DMS153 treated with DMSO at 0.1 percent for 48 hours (cell line): Measurements from ENCODE around the gene GRN.
"Not testable (repeated sequence)": the region's sequence is repeated elsewhere in the genome, so short reads cannot be mapped to it uniquely, and the experiment has no call there.

Experiments used
- DNase-seq: peaks from one replicate; lab custom pipeline; 2025; ENCODE audit not compliant: unreplicated experiment; lab: John Stamatoyannopoulos, UW

Gene GRN

GRCh38 chr17:44321246-44322120, 23.6 kb upstream of the GRN start:
- no peak for DNase-seq

- DNase-seq, result no peak
Observed at GRCh38 chr17:44322236-44322895, 22.7 kb upstream of the GRN start.

GRCh38 chr17:44323359-44324091, 21.6 kb upstream of the GRN start:
- no peak for DNase-seq

- no peak for DNase-seq
Observed at GRCh38 chr17:44324092-44324570, 21.0 kb upstream of the GRN start.

DNA sequence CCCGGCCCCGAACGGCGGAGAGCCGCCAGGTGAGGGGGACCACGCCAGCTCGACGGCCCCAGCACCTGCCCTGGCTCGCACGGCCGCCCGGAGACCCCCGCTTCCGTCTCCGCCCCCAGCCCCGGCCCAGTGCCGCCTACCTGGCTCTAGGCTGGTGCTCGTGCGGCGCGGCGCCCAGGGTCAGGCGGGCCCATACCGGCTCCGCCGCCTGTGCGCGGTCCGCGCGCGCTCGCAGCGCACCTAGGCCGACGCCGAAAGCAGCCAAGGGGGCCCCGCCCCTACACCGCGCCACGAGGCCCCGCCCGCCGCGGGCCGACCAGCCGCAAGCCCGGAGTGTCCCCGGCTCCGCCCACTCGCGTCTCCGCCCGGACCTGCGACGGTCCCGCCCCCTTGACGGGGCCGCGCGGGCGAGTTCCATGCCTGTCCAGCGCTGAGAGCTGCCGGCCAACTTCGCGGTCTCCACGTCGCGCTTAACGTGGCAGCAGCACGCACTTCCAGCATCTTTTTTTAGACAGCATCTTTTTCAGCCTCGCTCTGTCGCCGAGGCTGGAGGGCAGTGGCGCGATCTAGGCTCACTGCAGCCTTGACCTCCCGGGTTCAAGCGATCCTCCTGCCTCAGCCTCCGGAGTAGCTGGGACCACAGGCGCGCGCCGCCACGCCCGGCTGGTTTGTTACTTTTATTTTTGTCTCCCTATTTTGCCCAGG, 20.4 kb upstream of the GRN start, which contains the start of gene SLC25A39:
Gene SLC25A39 (minus strand): TSS at position 253 of the 705 bp plus-strand sequence. CDS start 1,261 bp downstream, outside the sequence.
- peak; percentile 61 for DNase-seq

GRCh38 chr17:44326861-44327444, 18.1 kb upstream of the GRN start:
- DNase-seq, result peak; percentile 80

DNA sequence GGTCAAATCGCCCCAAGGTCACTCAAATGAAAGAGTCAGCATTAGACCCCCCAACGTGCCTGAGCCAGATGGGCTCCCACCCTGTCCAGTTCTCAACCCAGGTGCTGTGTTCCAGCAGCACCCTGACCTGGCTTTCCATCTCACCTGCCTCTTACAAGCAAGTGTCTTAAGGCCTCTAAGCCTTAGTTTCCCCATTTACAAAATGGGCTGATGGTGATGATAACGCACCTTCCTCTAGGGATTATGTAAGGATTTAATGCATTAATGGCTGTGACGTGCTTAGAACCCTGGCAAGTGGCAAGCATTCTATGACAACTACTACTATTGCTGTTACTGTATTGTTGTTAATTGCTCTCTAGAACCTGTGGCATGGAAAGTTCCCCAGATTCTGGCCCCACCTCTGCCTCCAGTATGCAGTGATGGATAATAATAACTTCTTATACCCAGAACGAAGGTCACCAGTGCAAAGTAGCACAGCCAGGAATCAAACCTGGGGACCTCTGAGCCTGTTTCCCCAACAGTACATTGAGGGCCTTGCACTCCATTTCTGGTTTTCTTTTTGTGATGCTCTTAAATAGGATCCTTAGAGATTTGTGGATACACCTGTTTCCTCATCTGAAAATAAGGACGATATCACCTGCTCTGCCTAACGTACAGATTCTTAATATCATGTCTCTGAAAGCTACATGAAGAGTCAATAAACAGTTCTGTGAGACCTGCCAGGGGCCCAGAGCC, 17.2 kb upstream of the GRN start:
- DNase-seq, result no peak

GRCh38 chr17:44329516-44329915, 15.6 kb upstream of the GRN start:
- not testable (repeated sequence) for DNase-seq

DNA sequence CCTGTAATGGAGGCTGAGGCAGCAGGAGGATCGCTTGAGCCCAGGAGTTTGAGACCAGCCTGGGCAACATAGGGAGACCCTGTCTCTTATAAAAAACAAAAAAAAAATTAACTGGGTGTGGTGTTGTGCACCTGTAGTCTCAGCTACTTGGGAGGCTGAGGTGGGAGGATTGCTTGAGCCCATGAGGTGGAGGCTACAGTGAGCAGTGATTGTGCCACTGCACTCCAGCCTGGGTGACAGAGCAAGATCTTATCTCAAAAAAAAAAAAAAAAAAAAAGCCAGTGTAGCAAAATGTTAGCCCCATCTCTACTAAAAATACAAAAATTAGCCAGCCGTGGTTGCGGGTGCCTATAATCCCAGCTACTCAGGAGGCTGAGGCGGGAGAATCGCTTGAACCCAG, 14.8 kb upstream of the GRN start:
- not testable (repeated sequence) for DNase-seq

DNA sequence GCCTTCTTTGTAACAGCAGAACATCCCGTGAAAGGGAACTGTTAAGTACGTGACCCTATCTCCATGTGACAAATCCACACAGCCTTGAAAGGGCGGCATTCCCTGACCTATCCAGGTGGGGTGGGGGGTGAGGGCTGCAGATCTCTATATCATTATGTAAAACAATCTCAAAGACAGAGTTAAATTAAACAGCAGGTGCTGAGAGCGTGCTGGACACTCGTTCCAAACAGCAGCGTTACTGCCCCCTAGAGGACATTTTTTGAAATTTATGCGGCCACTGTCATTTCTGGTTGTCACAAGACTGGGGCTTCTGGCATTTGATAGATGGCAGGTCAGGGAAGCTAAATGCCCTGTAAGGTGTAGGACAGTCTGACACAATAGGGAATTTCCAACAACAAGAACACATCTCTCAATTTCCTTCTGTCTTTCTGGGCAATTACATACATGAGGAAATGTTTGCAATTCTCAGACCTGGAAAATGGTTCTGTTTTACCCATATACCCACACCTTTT, 13.8 kb upstream of the GRN start:
- DNase-seq, result peak; percentile 49

GRCh38 chr17:44333371-44333770, 11.7 kb upstream of the GRN start:
- no peak for DNase-seq

DNA sequence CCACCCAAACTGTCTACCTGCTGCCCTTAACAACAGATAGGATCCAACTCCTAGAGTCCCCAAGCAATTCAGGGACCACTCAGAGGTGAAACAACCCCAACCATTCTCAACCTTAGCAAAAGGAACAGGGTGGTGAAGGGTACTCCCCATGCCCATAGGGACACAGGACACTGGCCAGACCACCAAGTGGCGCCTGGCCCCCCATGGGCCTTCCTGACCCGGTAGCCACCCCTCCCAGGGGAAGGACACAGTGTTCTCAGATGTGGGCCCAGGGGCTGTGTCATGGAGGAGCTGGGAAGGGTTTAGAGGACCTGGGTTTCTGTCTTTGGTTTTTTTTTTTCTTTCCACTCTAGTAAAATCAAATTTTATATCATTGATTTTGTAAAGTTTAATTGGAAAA, 10.8 kb upstream of the GRN start:
- no peak for DNase-seq

- DNase-seq, result no peak
Observed at GRCh38 chr17:44334727-44335126, 10.4 kb upstream of the GRN start.

DNA sequence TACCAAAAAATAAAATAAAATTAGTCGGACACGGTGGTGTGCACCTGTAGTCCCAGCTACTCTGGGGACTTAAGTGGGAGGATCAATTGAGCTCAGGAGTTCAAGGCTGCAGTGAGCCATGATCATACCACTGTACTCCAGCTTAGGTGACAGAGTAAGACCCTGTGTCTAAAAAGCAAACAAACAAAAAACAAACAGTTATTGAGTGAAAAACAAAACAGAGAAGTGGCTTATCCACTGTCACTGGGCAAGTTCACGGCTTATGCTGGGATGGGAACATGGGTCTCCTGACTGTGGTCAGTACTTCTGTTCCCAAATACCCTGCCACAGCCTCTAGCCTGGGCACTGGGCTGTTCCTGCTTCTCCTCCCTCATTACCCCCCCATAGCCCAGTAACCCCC, 9.5 kb upstream of the GRN start:
- no peak for DNase-seq

GRCh38 chr17:44335968-44336367, 9.1 kb upstream of the GRN start:
- DNase-seq, result no peak

- DNase-seq, result no peak
Observed at GRCh38 chr17:44338702-44339101, 6.4 kb upstream of the GRN start.

DNA sequence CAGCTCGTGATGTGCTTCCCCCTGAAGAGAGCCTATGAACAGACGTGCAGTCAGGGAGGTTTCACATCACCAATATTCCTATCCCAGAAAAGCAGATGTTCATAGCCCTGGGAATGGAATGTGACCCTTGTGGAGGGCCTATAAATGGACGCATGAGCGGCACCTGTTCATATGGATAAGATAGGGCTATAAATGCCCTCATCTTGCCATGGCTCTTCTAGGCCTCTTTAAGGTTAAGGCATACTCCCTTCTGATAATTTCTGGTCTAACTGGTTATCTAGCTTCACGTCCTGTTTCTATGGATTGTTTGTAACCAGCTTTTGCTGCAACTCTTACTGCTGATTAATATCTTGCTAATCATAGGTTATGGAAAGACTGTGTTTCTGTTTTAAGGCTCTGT, 4.5 kb upstream of the GRN start:
- DNase-seq, result not testable (repeated sequence)

GRCh38 chr17:44343510-44344209, 1.4 kb upstream of the GRN start:
- no peak for DNase-seq

DNA sequence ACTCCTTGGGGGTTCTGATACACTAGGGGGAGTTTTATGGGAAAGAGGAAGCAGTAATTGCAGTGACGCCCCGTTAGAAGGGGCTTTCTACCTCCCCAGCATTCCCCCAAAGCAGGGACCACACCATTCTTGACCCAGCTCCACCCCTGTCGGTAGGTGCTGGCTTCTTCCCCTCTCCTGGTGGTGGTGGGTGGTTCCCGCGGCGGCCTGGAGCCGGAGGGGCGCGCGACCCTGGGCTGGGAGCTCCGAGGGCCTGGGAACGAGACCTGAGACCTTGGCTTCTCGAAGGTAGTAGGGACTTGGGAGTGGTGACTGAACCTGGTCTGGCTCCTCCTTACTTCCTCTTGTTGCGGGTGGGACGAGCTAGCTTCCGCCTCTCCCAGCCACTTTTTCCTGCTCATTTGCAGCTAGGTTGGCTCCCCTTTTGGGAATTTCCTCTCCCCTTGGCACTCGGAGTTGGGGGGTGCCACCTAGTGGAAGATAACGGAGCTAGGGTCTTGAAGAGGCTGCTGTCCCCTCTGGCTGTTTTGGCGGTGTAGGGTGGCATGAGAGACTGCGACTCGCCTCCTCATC, 438 bp downstream of the GRN start:
- DNase-seq, result peak; percentile 17
